WTC11 (cell line): ENCODE measurements around the gene SLC22A31. TPM values are rescaled to one million over a fixed set of nuclear protein-coding genes. Genes with fewer than 3 reads are reported as not detected.

Experiments
- ATAC-seq: fragments of 200-7000 bp; cut with Tn5 transposase; 2 replicates; pipeline ENCODE4 v1.10.0; 2021; ENCODE audit warnings: mild to moderate bottlenecking, moderate library complexity
- CTCF ChIA-PET: fragments of 300-600 bp; sonication (Branson Sonifier 250); formaldehyde crosslinking; loops from one replicate; lab custom pipeline; 2021; ENCODE audit warnings: antibody characterized with exemption; lab: Charles Lee
- POLR2A ChIA-PET: fragments of 350-600 bp; sonication (Branson Sonifier 250); formaldehyde crosslinking; loops from one replicate; lab custom pipeline; 2021; ENCODE audit warnings: antibody characterized with exemption; lab: Charles Lee
- DNase-seq: peaks from one replicate; pipeline ENCODE4 v3.0.0; 2021; ENCODE audit warnings: low spot score
- H3K27ac Mint-ChIP-seq: 2 replicates; pipeline ENCODE4 v1.8.0; 2021; ENCODE audit warnings: mixed read lengths
- H3K27me3 Mint-ChIP-seq: 2 replicates; pipeline ENCODE4 v1.8.0; 2021; ENCODE audit warnings: low read depth, mild to moderate bottlenecking, moderate library complexity, mixed read lengths
- H3K36me3 Mint-ChIP-seq: 2 replicates; pipeline ENCODE4 v1.8.0; 2021; ENCODE audit warnings: mixed read lengths
- H3K4me1 Mint-ChIP-seq: 2 replicates; pipeline ENCODE4 v1.8.0; 2022; ENCODE audit warnings: mixed read lengths
- H3K4me3 Mint-ChIP-seq: 2 replicates; pipeline ENCODE4 v1.8.0; 2021; ENCODE audit warnings: mild to moderate bottlenecking, moderate library complexity, mixed read lengths
- H3K9me3 Mint-ChIP-seq: 2 replicates; pipeline ENCODE4 v1.8.0; 2021; ENCODE audit warnings: mixed read lengths
- AR ChIP-seq: fragments of 250-450 bp; sonication (Bioruptor Pico); IDR thresholded peaks from 2 replicates; pipeline ENCODE4 v1.9.0; 2021; ENCODE audit warnings: mild to moderate bottlenecking
- ATF2 ChIP-seq: sonication (generic); formaldehyde crosslinking; IDR thresholded peaks from 2 replicates; pipeline ENCODE4 v1.8.1; 2022; ENCODE audit warnings: low read depth, missing genetic modification reagents, borderline replicate concordance
- CREM ChIP-seq: sonication (generic); formaldehyde crosslinking; IDR thresholded peaks from 2 replicates; pipeline ENCODE4 v1.8.1; 2022; ENCODE audit warnings: mild to moderate bottlenecking, missing genetic modification reagents, moderate library complexity
- CTCF ChIP-seq: fragments of 200-600 bp; IDR thresholded peaks from 2 replicates; pipeline ENCODE4 v1.8.0; 2022; ENCODE audit warnings: antibody characterized with exemption
- ERG ChIP-seq: fragments of 250-450 bp; sonication (Bioruptor Pico); IDR thresholded peaks from 2 replicates; pipeline ENCODE4 v1.8.0; 2021; ENCODE audit warnings: mild to moderate bottlenecking
- ESRRA ChIP-seq: sonication (generic); formaldehyde crosslinking; IDR thresholded peaks from 2 replicates; pipeline ENCODE4 v1.8.1; 2022; ENCODE audit warnings: mild to moderate bottlenecking, missing genetic modification reagents, borderline replicate concordance
- ETV6 ChIP-seq: sonication (generic); formaldehyde crosslinking; IDR thresholded peaks from 2 replicates; pipeline ENCODE4 v1.8.1; 2022; ENCODE audit warnings: mild to moderate bottlenecking, missing genetic modification reagents
- FOXJ3 ChIP-seq: sonication (generic); formaldehyde crosslinking; IDR thresholded peaks from 2 replicates; pipeline ENCODE4 v1.9.0; 2021; ENCODE audit warnings: missing genetic modification reagents, mild to moderate bottlenecking, borderline replicate concordance
- GABPB1 ChIP-seq: sonication (generic); formaldehyde crosslinking; IDR thresholded peaks from 2 replicates; pipeline ENCODE4 v1.8.1; 2023; ENCODE audit warnings: mild to moderate bottlenecking, missing genetic modification reagents
- HMGA2 ChIP-seq: fragments of 250-450 bp; sonication (Bioruptor Pico); IDR thresholded peaks from 2 replicates; pipeline ENCODE4 v1.4.0; 2021; ENCODE audit warnings: mild to moderate bottlenecking, moderate library complexity
- MLX ChIP-seq: sonication (generic); formaldehyde crosslinking; IDR thresholded peaks from 2 replicates; pipeline ENCODE4 v1.8.1; 2023; ENCODE audit warnings: mild to moderate bottlenecking, missing genetic modification reagents, moderate library complexity
- MYBL2 ChIP-seq: sonication (generic); formaldehyde crosslinking; IDR thresholded peaks from 2 replicates; pipeline ENCODE4 v1.8.1; 2023; ENCODE audit warnings: mild to moderate bottlenecking, moderate library complexity, missing genetic modification reagents
- NFATC4 ChIP-seq: fragments of 250-450 bp; sonication (Bioruptor Pico); IDR thresholded peaks from 2 replicates; pipeline ENCODE4 v1.9.0; 2021; ENCODE audit warnings: mild to moderate bottlenecking
- OVOL2 ChIP-seq: fragments of 250-450 bp; sonication (Bioruptor Pico); IDR thresholded peaks from 2 replicates; pipeline ENCODE4 v1.9.0; 2021; ENCODE audit warnings: mild to moderate bottlenecking, borderline replicate concordance
- SOX15 ChIP-seq: fragments of 250-450 bp; sonication (Bioruptor Pico); IDR thresholded peaks from 2 replicates; pipeline ENCODE4 v1.9.0; 2021; ENCODE audit warnings: mild to moderate bottlenecking
- ZMAT4 ChIP-seq: fragments of 250-450 bp; sonication (Bioruptor Pico); IDR thresholded peaks from 2 replicates; pipeline ENCODE4 v1.9.0; 2021; ENCODE audit warnings: mild to moderate bottlenecking
- ZNF121 ChIP-seq: sonication (generic); formaldehyde crosslinking; IDR thresholded peaks from 2 replicates; pipeline ENCODE4 v1.8.0; 2023; ENCODE audit warnings: missing genetic modification reagents
- ZNF219 ChIP-seq: sonication (generic); formaldehyde crosslinking; IDR thresholded peaks from 2 replicates; pipeline ENCODE4 v1.8.0; 2023; ENCODE audit warnings: missing genetic modification reagents, mild to moderate bottlenecking, borderline replicate concordance
- ZSCAN18 ChIP-seq: fragments of 250-450 bp; sonication (Bioruptor Pico); IDR thresholded peaks from 2 replicates; pipeline ENCODE4 v2.1.2; 2022; ENCODE audit warnings: mild to moderate bottlenecking, moderate library complexity
- total RNA-seq: library from RNA; stranded (reverse); gene quantifications from 3 replicates; pipeline ENCODE4 v1.2.3, GENCODE V29; 2021

The SLC22A31 gene
- total RNA-seq, 1 experiment from 2014 or later: 12.1 TPM

GRCh38 chr16:89192956-89193575 is 7.3 kb downstream of the SLC22A31 start:
- Mint-ChIP-seq H3K9me3 (no peaks in the 10 kb centered on the region), H3K4me3 (no peak overlapping the region)
- CTCF ChIA-PET: interaction anchor here (0.6 to 2.4 kb wide), 22 partner anchors 9 to 507 kb away, joined by 3 to 21 read pairs (median 4); partner anchors contain the start of genes APRT and CDH15

More at GRCh38 chr16:89192956-89193575, 7.3 kb downstream of the SLC22A31 start:
- Mint-ChIP-seq H3K27me3 (peaks cover 3% of the 10 kb centered on the region), H3K27ac (no peak overlapping the region), H3K36me3 (no peaks in the 10 kb centered on the region), H3K4me1 (no peaks in the 10 kb centered on the region)
- TF ChIP-seq MYBL2 (CRISPR knock-in tag) (no peak), ZSCAN18 (CRISPR knock-in tag) (no peak), FOXJ3 (CRISPR knock-in tag) (no peak), ESRRA (CRISPR knock-in tag) (no peak), OVOL2 (no peak), CREM (CRISPR knock-in tag) (no peak), NFATC4 (no peak), HMGA2 (CRISPR knock-in tag) (no peak), ZNF121 (CRISPR knock-in tag) (no peak), ERG (CRISPR knock-in tag) (no peak), ETV6 (CRISPR knock-in tag) (no peak), ZMAT4 (no peak), SOX15 (CRISPR knock-in tag) (no peak), GABPB1 (CRISPR knock-in tag) (no peak), MLX (CRISPR knock-in tag) (no peak), AR (CRISPR knock-in tag) (no peak), CTCF (no peak), ATF2 (no peak), ZNF219 (CRISPR knock-in tag) (no peak)
- ATAC-seq (peak; percentile 78), DNase-seq (peak; percentile 90)
- POLR2A ChIA-PET: interaction anchor here (0.5 to 1.2 kb wide), 3 partner anchors 9 to 22 kb away, joined by 3 to 6 read pairs (median 3); partner anchors contain the start of gene CDH15
